ENCODE data around the gene OR5K2. TPM values are rescaled to one million over a fixed set of nuclear protein-coding genes. Genes with fewer than 3 reads are reported as not detected.

OR5K2 gene
- total RNA-seq = not detected in 2 replicates

DNA sequence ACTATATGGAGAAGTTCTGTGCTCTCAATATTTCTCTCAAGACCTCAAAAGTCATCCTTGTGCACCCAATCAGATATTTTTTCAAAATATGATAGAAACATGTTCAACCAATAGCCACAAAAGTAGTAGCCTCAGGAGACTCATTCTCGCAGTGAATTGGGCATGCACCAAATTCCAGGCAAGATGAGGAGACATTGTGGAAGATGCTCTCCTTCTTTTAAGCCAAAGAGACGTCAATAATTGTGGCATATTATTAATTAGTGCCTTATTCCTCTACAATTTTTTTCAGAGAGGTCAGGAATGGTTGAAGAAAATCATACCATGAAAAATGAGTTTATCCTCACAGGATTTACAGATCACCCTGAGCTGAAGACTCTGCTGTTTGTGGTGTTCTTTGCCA, at the start of gene OR5K2:
Gene OR5K2, plus strand, starts transcription at position 301 of the 400 bp plus-strand sequence. Its CDS starts 0 bp downstream, at position 301.

DNA sequence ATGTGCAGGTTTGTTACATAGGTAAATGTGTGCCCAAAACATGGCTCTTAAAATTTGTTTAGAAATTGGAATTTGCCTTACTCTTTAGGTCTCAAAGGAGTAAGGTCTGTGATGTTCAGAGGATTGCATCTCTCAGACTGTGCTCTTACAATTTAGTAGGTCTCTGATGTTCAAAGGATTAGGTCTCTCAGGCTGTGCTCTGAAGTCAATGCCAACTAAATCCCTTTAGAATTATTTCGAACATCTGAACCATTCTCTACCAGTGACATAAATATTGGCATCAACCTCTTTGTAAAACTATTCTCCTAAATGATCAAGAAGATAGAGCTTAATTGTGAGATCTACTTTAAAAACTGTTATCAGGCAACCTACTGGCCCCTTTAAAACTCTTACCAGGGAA, 34.6 kb upstream of the OR5K2 start, which contains the start of gene OR5K1:
Gene OR5K1, plus strand, starts transcription at position 301 of the 400 bp plus-strand sequence. CDS start 6,376 bp downstream, outside the sequence.

DNA sequence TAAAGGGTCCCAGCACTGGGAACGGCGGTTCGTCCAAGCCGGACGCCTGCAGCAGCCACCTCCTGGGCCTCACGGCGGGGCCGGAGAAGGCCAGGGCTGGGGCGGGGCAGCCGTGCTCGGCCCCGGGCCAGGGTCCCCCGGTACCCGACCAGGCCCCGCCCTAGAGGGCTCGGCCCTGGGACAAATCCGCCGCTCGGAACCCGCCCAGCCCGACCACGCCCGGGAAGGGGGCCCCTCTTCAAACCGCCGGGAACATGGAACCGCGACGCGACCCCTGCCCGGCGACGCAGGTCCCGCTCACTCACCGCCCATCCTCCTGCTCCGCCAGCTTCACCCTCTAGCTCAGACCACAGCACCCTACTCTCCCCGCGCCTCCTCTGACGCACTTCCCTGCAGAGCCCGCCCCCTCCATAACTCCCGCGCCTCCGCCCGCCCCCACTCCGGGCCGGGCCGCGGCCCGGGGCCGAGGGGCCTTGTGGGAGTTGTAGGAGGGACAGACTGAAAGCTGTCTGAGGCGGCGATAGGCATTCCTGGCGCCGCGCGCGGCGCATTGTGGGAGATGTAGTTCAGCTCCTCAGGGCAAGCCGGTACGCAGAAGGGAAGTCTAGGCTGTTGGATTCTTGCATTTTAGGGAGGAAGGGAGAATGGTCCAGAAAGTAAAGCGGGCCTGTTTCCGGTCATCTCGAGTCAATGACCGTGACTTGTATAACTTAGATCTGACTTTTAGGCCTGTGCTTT, 25.2 kb downstream of the OR5K2 start, which contains the start of gene CLDND1:
Gene CLDND1, minus strand, starts transcription at position 359 of the 738 bp plus-strand sequence. CDS start 1,478 bp downstream, outside the sequence.

DNA sequence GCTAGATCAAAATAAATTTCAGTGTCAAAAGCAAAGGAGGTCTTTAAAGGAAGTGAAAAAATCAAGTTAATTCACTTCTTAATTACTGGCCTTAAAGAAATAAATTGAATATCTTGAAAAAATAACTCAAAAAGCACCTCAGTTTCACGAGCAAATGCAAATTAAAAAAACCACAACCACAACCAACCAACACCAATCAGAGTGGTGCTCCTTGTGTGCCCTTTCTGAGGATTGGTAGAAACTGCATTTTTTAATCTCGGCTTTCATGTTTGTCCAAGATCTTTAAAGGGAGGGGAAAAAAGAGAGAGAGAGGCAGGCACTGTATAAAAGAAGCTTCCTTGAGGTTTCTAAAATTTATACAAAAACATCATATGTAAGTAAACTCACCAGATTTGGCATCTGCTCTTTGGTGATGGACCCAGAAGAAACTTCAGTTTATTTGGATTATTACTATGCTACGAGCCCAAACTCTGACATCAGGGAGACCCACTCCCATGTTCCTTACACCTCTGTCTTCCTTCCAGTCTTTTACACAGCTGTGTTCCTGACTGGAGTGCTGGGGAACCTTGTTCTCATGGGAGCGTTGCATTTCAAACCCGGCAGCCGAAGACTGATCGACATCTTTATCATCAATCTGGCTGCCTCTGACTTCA, 34.3 kb downstream of the OR5K2 start, which contains the start of gene GPR15:
Gene GPR15, plus strand, starts transcription at position 357 of the 653 bp plus-strand sequence. Its CDS starts 56 bp downstream, at position 413.

Other genes starting within 250 kb of the OR5K2 start
- gene OR5H6, start 233.4 kb upstream of the OR5K2 start, total RNA-seq = not detected in 2 replicates
- not detected in 2 replicates for gene OR5H2, start 215.2 kb upstream of the OR5K2 start, total RNA-seq
- gene OR5K4, start 143.8 kb upstream of the OR5K2 start, total RNA-seq = not detected in 2 replicates
- gene OR5K3, start 107.0 kb upstream of the OR5K2 start, total RNA-seq = not detected in 2 replicates
- not detected in 2 replicates for gene OR5K1, start 34.5 kb upstream of the OR5K2 start, total RNA-seq
- gene CLDND1, start 25.2 kb downstream of the OR5K2 start, total RNA-seq = 63.0 and 81.1 TPM in 2 replicates
- gene GPR15, start 34.3 kb downstream of the OR5K2 start, total RNA-seq = not detected in 2 replicates
- gene CPOX, start 95.9 kb downstream of the OR5K2 start, total RNA-seq = 15.7 and 22.1 TPM in 2 replicates